Effector memory CD8-positive, alpha-beta T cell (primary cell): ENCODE data around the gene P2RX3.

Experiments used
- ATAC-seq: fragments of 150-1000 bp; cut with Tn5 transposase; replicated peaks from 2 replicates; pipeline ENCODE4 v1.10.0; 2021; ENCODE audit warnings: mild to moderate bottlenecking, moderate library complexity
- DNase-seq, 3 experiments: peaks; one replicate each; pipeline ENCODE4 v3.0.0; 2021
- H3K27ac Mint-ChIP-seq, 2 donors: one replicate each; pipeline ENCODE4 v1.8.0; 2022; ENCODE audit warnings: mild to moderate bottlenecking in 2 of 2, mixed read lengths in 2 of 2, moderate library complexity in 2 of 2
- H3K27me3 Mint-ChIP-seq, 2 donors: one replicate each; pipeline ENCODE4 v1.8.0; 2022; ENCODE audit warnings: mixed read lengths in 2 of 2
- H3K36me3 Mint-ChIP-seq: one replicate; pipeline ENCODE4 v1.8.0; 2022; ENCODE audit warnings: mild to moderate bottlenecking, moderate library complexity, mixed read lengths; ENCODE audit not compliant: insufficient read depth
- H3K4me1 Mint-ChIP-seq, 2 donors: one replicate each; pipeline ENCODE4 v1.8.0; 2022; ENCODE audit warnings: low read depth in 2 of 2, mixed read lengths in 2 of 2
- H3K4me3 Mint-ChIP-seq, 2 donors: one replicate each; pipeline ENCODE4 v1.8.0; 2022; ENCODE audit warnings: mild to moderate bottlenecking in 2 of 2, mixed read lengths in 2 of 2, moderate library complexity in 2 of 2
- H3K9me3 Mint-ChIP-seq, 2 donors: one replicate each; pipeline ENCODE4 v1.8.0; 2022; ENCODE audit warnings: mixed read lengths in 2 of 2

Gene P2RX3

DNA sequence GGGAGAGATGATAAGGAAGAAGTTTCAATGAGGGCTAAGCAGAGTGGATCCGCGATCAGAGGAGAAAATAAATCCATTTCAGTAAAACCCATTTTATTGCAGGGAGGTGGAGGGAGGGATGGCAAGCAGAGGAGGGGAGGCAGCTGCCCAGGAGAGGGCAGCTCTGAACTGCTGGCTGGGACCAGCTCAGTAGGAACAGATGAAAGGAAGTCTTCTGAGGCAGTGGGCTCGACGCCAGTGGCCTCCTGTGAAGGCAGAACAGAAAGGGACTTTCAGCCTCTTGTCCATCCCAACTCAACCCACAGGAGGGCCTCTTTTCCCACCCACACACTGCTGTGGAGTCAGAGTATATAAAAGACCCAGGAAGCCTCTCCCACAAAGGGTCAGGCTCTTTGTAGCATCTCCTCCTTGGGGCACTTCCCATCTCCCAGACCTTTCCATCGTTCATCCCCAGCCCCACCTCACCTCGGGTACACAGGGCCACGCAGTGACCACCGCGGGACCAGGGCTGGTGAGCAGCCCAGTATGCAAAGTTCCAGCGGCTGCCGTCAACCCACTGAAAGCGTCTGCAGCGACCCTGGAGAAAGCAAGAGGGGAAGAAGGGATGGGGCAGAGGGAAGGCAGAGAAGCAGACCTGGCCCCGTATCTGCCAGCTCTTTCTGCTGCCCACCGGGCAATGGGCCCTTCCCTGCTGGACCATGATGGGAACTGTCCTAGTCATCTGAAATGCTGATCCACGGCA, 49.3 kb downstream of the P2RX3 start:
- Mint-ChIP-seq H3K9me3 (no peaks in the 10 kb centered on the region), H3K27ac (no peak overlapping the region), H3K36me3 (no peaks in the 10 kb centered on the region), H3K4me3 (no peak overlapping the region), H3K4me1 (no peaks in the 10 kb centered on the region), H3K27me3 (peaks cover 6 to 32% of the 10 kb centered on the region in 2 donors)
- ATAC-seq (no peak), DNase-seq (no peak)

DNA sequence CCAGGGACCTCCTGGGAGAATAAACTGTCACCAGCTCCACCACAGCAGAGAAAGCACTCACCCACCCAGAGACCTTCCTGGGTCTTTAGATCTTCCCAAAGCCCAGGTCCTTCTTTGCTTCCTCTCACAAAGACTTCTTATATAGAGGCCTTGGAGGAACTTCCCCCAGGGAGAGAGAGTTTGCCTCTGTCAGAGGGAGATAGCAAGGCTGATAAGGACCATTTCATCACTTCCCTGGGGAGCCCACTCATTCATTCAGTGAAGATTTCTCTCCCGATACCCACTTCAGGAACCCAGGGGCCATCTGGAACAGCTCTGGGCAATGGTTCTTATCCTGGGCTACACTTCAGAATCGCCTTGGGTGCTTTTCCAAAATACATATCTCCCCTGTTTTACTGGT, 52.4 kb downstream of the P2RX3 start, which contains the start of gene PRG2:
PRG2 (minus strand) TSS at position 116 of the 400 bp plus-strand sequence. CDS start 706 bp downstream, outside the sequence.
- no peak within 1 kb of the TSS for H3K27ac Mint-ChIP-seq
- H3K27me3 Mint-ChIP-seq: peaks cover 0 to 17% of the 10 kb centered on the region in 2 donors
- H3K9me3 Mint-ChIP-seq: no peaks in the 10 kb centered on the region
- ATAC-seq (no peak), DNase-seq (no peak)
- H3K36me3 Mint-ChIP-seq: no peaks in the 10 kb centered on the region
- no peaks in the 10 kb centered on the region for H3K4me1 Mint-ChIP-seq
- no peak within 1 kb of the TSS for H3K4me3 Mint-ChIP-seq

DNA sequence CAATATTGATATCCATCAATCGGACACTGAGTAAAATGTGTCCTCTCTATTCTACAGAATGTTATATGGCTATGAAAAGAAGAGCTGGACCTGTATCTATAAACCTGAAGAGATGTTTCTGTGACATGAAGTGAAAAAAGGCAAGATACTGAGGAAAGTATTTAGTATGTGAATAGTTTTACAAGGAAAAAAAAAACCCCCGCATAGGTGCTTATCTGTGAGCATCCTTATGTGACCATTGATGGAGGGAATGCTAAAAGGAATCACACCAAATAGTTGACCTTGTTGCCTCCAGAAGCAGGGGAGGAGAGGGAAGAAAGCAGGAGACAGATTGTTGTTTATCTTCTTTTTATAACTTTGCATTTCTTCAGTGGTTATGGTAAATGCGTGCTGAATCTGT, 53.0 kb downstream of the P2RX3 start:
- Mint-ChIP-seq H3K4me1 (no peaks in the 10 kb centered on the region), H3K9me3 (no peaks in the 10 kb centered on the region), H3K36me3 (no peaks in the 10 kb centered on the region), H3K27ac (no peak overlapping the region), H3K4me3 (no peak overlapping the region), H3K27me3 (peaks cover 0 to 11% of the 10 kb centered on the region in 2 donors)
- ATAC-seq (no peak), DNase-seq (no peak)

DNA sequence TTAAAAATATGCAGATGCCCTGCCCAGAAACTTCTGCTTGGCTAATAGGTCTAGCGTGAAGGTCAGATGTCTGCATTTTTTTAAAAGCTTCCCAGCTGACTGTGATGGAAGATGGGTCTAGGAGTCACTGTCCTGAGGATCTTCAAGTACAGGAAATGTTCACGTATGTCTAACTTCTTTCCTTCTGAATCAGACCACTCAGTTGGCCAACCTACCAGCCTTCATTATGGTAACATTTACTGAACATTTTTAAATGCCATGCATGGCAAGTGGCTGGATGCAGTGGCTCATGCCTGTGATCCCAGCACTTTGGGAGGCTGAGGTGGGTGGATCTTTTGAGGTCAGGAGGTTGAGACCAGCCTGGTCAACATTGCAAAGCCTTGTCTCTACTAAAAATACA, 53.4 kb downstream of the P2RX3 start:
- Mint-ChIP-seq H3K27me3 (peaks cover 0 to 7% of the 10 kb centered on the region in 2 donors), H3K4me3 (no peak overlapping the region), H3K9me3 (no peaks in the 10 kb centered on the region), H3K36me3 (no peaks in the 10 kb centered on the region), H3K27ac (no peak overlapping the region), H3K4me1 (no peaks in the 10 kb centered on the region)
- no peak for DNase-seq
- no peak for ATAC-seq

DNA sequence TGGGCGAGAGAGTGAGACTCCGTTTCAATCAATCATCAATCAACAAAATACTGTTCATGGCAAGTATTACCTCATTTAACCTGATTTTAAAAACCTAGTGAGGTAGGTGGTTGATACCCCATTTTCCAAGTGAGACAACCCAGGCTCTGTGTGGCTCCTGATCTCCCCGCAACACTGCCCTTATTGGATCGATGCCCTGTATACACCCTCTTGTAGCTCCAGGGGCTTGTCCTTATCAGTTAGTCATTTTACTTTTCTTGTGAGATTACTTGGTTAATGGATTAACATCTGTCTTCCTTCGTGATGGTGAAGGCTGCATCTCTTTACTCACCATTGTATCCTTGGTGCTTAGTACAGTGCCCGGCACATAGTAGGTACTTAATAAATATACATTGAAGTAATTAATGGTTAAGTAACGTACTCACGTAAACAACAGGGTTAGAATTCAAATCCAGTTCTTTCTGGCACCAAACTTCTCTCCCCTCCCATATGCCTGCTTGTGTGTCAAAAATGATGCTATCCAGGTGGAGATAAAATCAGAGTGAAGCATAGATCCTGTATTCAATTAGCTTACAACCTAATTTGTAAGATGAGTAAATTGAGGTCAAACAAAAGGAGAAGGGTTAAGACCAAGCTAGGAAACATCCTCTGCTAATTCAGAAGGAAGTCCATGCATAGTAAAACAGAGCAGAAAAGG, 54.1 kb downstream of the P2RX3 start:
- Mint-ChIP-seq H3K27ac (no peak overlapping the region), H3K4me1 (no peaks in the 10 kb centered on the region), H3K27me3 (peaks cover 0 to under 1% of the 10 kb centered on the region in 2 donors), H3K9me3 (no peaks in the 10 kb centered on the region), H3K36me3 (no peaks in the 10 kb centered on the region), H3K4me3 (no peak overlapping the region)
- ATAC-seq (no peak), DNase-seq (no peak)

DNA sequence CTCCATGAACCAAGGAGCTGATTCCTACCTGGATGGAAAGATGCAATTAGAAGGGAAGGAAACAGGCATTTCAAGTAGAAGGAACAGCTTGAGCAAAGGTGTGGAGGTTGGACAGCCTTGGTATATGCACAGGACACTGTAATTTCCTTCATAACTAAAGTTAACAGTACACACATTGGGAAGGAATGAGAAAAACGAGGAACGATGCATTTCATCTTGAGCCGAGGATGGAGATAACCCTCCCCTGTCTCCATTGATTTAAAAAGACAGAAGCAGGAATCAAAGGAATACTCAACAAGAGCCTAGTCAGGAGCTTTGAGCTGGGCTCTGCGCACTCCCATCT, 54.6 kb downstream of the P2RX3 start:
- no peak for ATAC-seq
- Mint-ChIP-seq H3K4me3 (no peak overlapping the region), H3K36me3 (no peaks in the 10 kb centered on the region)

DNA sequence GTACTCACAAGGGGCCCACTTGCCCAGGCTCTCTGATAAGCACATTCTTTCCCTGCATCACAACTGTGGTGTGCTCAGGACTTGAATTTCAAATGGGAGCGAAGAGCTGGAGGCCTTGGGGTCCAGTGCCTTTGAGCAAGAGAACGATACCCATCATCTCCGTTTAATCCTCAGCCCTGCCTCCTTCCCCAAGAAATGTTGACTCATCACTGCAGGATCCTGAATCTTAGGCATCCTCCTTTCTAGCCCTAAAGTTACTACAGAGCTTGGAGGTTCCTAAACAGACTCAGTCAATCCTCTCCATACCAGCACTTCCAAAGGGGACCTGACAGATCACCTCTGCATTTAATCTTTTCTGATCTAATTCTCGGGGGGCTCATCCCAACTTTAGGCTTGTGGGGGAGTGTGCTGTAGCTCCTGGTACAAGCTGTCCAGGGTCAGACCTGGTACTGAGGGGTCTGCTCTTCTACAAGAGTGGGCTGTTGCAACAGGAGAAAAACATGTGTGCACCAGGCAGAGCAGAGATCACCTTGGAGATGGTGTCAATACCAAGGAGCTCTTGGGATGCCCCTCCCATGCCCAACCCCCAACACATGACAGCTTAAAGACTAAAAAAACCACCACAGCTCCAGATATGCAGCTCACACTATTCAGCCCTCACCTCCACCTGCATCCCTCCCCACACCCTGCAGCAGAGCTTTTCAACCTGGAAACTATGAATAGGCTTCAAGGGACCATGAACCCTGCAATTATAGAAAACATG, 56.2 kb downstream of the P2RX3 start:
- Mint-ChIP-seq H3K27ac (no peak overlapping the region), H3K36me3 (no peaks in the 10 kb centered on the region), H3K27me3 (no peaks in the 10 kb centered on the region), H3K4me3 (no peak overlapping the region), H3K4me1 (no peaks in the 10 kb centered on the region), H3K9me3 (no peaks in the 10 kb centered on the region)
- DNase-seq (no peak), ATAC-seq (no peak)

More for the DNA sequence above, 54.6 kb downstream of the P2RX3 start:
- H3K27ac Mint-ChIP-seq: no peak overlapping the region
- no peaks in the 10 kb centered on the region for H3K9me3 Mint-ChIP-seq
- H3K27me3 Mint-ChIP-seq: no peaks in the 10 kb centered on the region
- H3K4me1 Mint-ChIP-seq: no peaks in the 10 kb centered on the region
- no peak for DNase-seq

DNA sequence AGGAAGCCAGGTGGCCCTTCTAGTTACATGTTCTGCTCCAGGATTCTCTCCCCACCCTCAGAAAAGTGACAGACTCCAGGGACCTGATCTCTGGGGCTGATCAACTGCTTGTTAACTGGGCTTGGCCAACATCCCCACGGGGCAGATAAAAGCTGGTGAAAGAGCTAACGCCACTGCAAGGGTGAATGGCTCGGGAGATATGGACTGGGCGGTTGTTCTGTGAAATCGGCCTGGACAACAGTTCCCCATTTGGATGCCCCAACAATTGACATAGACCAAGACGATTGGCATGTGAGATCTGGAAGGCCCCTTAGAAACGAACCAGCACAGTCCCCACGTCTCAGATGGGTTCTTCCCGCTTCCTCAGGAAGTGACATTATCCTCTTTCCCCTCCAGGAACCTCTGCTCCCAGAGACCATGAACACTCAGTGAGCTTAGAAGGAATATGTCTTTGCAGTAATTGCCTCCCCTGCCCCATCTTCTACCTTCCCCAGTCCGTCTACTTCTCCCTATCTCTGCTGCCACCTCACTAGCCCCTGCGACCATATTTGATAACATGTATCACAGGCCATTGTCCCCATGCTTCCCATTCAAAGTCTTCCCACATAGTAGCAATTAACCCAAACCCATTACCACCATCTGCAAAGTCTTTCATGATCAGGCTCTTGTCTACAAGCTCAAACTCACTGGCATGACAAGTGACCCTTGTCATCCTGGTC, 57.9 kb downstream of the P2RX3 start:
- H3K9me3 Mint-ChIP-seq: no peaks in the 10 kb centered on the region
- DNase-seq (no peak), ATAC-seq (no peak)
- H3K27me3 Mint-ChIP-seq: no peaks in the 10 kb centered on the region
- no peak overlapping the region for H3K27ac Mint-ChIP-seq
- no peak overlapping the region for H3K4me3 Mint-ChIP-seq
- no peaks in the 10 kb centered on the region for H3K36me3 Mint-ChIP-seq
- H3K4me1 Mint-ChIP-seq: no peaks in the 10 kb centered on the region

DNA sequence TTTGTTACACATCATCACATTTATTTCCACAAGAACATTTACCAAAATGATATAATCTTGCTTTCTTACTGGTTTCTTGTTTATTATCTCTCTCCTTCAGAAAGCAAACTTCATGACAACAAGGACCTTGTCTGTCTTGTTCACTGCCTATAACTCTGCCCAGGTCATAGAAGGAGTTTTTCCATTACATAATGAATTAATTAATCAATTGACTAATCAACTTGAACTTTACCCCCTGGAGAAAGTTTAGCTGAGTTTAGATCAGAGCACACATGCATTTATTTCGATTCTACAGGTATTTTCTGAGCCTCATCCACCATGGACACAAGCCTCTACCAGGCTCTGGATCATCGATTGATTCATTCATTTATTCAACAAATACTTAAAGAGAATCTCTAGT, 58.6 kb downstream of the P2RX3 start:
- no peak for ATAC-seq
- Mint-ChIP-seq H3K9me3 (no peaks in the 10 kb centered on the region), H3K27ac (no peak overlapping the region), H3K4me3 (no peak overlapping the region), H3K27me3 (no peaks in the 10 kb centered on the region), H3K36me3 (no peaks in the 10 kb centered on the region), H3K4me1 (no peaks in the 10 kb centered on the region)
- DNase-seq: no peak

DNA sequence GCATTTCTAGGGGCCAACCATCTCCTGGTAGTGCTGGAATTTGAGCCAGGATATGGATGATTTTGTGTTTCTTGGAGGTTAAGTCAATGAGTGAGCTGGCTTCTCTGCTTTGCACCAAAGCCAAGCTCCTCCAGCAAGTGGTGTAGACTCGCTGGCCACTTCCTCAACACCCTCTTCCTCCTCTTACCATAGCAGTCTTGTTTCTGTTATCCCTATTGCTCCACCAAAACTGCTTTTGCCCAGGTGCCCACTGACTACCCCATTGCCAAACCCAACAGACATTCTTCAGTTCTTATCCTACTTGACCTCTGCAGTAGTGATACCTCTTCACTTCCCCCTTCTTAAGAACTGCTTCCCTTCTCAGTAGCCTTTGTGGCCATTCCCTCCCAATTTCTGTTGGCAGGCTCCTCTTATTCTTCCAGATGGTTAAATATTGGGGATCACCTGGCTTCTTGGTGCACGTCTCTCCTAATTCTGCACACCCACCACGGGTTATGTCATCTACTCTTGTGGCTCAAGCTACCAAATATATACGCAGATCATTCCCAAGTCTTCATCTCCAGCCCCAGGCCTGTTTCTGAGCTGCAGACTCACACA, 59.3 kb downstream of the P2RX3 start:
- no peaks in the 10 kb centered on the region for H3K9me3 Mint-ChIP-seq

DNA sequence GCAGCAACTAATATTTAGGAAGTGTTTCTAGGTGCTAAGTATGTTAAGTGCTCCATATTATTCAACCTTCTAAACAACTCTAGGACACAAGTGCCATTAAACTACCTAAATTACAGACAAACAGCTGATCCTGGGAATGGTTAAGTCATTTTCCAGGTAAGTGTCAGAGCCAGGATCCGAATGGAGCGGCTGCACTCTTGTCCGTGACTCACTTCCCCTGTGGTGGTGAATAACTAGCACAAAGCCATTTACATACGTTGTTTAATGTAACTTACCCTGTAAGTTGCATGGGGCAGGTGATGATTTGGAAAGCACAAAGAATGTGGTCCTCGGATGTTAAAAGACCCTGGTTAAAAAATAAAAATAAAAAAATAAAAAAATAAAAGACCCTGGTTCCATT, 61.1 kb downstream of the P2RX3 start:
- H3K27ac Mint-ChIP-seq: no peak overlapping the region
- H3K4me1 Mint-ChIP-seq: no peaks in the 10 kb centered on the region
- H3K27me3 Mint-ChIP-seq: no peaks in the 10 kb centered on the region
- ATAC-seq (no peak), DNase-seq (no peak)
- H3K36me3 Mint-ChIP-seq: peaks cover 3% of the 10 kb centered on the region
- H3K9me3 Mint-ChIP-seq: no peaks in the 10 kb centered on the region
- no peak overlapping the region for H3K4me3 Mint-ChIP-seq

More for the DNA sequence above, 59.3 kb downstream of the P2RX3 start:
- Mint-ChIP-seq H3K4me1 (no peaks in the 10 kb centered on the region), H3K27ac (no peak overlapping the region), H3K36me3 (no peaks in the 10 kb centered on the region), H3K4me3 (no peak overlapping the region), H3K27me3 (no peaks in the 10 kb centered on the region)
- ATAC-seq (no peak), DNase-seq (no peak)

DNA sequence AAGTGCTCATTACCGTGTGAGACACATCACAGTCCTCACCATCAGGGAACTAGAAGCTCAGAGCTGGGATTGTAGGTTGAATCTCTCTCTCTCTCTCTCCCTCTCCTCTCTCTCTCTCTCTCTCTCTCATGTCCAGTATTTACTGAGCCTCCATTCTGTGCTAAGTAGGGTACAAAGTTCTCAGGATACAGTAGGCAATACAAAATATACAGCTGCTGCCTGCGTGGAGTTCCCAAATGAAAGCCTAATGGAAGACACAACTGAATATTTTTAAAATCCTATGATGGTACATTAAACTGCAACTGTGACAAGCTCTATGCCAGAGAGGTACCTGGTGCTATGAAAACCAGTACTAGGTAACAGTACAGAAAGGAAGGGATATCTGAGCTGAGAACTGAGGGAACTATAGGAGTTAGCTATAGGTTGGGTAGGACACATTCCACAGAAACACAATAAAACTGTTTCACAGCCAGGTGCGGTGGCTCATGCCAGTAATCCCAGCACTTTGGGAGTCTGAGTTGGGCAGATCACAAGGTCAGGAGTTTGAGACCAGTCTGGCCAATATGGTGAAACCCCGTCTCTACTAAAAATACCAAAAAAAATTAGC, 61.9 kb downstream of the P2RX3 start:
- Mint-ChIP-seq H3K27ac (no peak overlapping the region), H3K4me3 (no peak overlapping the region), H3K36me3 (peaks cover 3% of the 10 kb centered on the region), H3K4me1 (no peaks in the 10 kb centered on the region), H3K9me3 (no peaks in the 10 kb centered on the region), H3K27me3 (no peaks in the 10 kb centered on the region)
- DNase-seq (no peak), ATAC-seq (no peak)
